ENCODE data around the gene MAFF.

DNA sequence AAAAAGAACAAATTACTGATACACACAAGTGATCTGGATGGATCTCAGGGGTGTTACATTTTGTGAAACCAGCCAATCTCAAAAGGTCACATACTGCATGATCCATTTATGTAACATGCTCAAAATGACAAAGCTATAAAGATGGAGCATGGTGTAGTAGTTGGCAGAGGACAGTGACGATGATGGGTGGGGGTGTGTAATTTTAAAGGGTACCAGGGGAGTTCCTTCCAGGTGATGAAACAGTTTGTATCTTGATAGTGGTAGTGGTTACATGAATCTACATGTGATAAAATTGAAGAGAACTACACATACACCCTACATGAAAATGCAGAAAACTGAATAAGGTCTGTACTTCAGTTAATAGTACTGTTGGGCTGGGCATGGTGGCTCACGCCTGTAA is 53.9 kb downstream of the MAFF start:
- TF ChIP-seq FOXM1 (IDR thresholded peaks at IDR 0.05; ENCODE audit: low read depth): no peak
- TF ChIP-seq CHD2 (IDR thresholded peaks at IDR 0.05; ENCODE audit: low read length, partially characterized antibody): no peak
- TF ChIP-seq CTCF (IDR thresholded peaks at IDR 0.05): no peak
- no peak for TF ChIP-seq SMC3 (IDR thresholded peaks at IDR 0.05; ENCODE audit: low read depth, low read length)
- TF ChIP-seq TCF12 (IDR thresholded peaks at IDR 0.05): no peak
- TF ChIP-seq MXI1 (IDR thresholded peaks at IDR 0.05; ENCODE audit: low read depth, low read length): no peak
- TF ChIP-seq GATA2 (CRISPR knock-in tag; IDR thresholded peaks at IDR 0.05): no peak
- TF ChIP-seq, protein P1, sequence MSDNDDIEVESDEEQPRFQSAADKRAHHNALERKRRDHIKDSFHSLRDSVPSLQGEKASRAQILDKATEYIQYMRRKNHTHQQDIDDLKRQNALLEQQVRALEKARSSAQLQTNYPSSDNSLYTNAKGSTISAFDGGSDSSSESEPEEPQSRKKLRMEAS (IDR thresholded peaks at IDR 0.05; ENCODE audit: low read depth): no peak
- no peak for TF ChIP-seq EP300 (IDR thresholded peaks at IDR 0.05; ENCODE audit: borderline replicate concordance in 1 of 2, low read depth in 1 of 2, low read length in 1 of 2)
- TF ChIP-seq, protein P2, sequence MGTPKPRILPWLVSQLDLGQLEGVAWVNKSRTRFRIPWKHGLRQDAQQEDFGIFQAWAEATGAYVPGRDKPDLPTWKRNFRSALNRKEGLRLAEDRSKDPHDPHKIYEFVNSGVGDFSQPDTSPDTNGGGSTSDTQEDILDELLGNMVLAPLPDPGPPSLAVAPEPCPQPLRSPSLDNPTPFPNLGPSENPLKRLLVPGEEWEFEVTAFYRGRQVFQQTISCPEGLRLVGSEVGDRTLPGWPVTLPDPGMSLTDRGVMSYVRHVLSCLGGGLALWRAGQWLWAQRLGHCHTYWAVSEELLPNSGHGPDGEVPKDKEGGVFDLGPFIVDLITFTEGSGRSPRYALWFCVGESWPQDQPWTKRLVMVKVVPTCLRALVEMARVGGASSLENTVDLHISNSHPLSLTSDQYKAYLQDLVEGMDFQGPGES (IDR thresholded peaks at IDR 0.05; ENCODE audit: low read depth, low read length): no peak
- no peak for TF ChIP-seq TAF1 (IDR thresholded peaks at IDR 0.05; ENCODE audit: borderline replicate concordance, low read depth, low read length)
